ENCODE measurements around the gene STOML3.

DNA sequence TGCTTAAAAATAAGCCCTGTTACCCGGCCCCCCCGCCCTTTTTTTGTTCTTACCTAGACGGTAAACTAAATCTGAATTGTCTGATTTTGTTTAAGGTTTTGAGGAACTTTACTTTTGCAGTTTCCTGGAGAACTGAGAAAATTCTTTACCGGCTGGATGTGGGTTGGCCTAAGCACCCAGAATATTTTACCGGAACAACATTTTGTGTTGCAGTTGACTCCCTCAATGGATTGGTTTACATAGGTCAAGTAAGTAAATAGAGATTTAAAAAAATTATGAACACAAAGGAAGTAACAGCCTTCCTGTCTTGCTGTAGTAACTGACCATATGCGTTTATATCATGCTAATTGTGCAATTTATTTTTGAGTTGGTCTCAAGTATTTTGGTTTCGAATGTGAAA is 48.4 kb upstream of the STOML3 start:
- no peak for TF ChIP-seq POLR2A (IDR thresholded peaks at IDR 0.05; ENCODE audit: low read depth, low read length)
- TF ChIP-seq TAF1 (IDR thresholded peaks at IDR 0.05; ENCODE audit: borderline replicate concordance, low read depth, low read length), result no peak
- TF ChIP-seq POLR2AphosphoS5 (IDR thresholded peaks at IDR 0.05; ENCODE audit: low read depth, low read length), result no peak

All from GM12892 (cell line).